NCI-H524 treated with DMSO at 0.1 percent for 48 hours (cell line): Measurements from ENCODE around the gene TRPM6.
"Not testable (repeated sequence)": the region's sequence is repeated elsewhere in the genome, so short reads cannot be mapped to it uniquely, and the experiment has no call there.

ENCODE experiments used
- DNase-seq: peaks from one replicate; lab custom pipeline; 2025; lab: John Stamatoyannopoulos, UW

Gene TRPM6, protein sequence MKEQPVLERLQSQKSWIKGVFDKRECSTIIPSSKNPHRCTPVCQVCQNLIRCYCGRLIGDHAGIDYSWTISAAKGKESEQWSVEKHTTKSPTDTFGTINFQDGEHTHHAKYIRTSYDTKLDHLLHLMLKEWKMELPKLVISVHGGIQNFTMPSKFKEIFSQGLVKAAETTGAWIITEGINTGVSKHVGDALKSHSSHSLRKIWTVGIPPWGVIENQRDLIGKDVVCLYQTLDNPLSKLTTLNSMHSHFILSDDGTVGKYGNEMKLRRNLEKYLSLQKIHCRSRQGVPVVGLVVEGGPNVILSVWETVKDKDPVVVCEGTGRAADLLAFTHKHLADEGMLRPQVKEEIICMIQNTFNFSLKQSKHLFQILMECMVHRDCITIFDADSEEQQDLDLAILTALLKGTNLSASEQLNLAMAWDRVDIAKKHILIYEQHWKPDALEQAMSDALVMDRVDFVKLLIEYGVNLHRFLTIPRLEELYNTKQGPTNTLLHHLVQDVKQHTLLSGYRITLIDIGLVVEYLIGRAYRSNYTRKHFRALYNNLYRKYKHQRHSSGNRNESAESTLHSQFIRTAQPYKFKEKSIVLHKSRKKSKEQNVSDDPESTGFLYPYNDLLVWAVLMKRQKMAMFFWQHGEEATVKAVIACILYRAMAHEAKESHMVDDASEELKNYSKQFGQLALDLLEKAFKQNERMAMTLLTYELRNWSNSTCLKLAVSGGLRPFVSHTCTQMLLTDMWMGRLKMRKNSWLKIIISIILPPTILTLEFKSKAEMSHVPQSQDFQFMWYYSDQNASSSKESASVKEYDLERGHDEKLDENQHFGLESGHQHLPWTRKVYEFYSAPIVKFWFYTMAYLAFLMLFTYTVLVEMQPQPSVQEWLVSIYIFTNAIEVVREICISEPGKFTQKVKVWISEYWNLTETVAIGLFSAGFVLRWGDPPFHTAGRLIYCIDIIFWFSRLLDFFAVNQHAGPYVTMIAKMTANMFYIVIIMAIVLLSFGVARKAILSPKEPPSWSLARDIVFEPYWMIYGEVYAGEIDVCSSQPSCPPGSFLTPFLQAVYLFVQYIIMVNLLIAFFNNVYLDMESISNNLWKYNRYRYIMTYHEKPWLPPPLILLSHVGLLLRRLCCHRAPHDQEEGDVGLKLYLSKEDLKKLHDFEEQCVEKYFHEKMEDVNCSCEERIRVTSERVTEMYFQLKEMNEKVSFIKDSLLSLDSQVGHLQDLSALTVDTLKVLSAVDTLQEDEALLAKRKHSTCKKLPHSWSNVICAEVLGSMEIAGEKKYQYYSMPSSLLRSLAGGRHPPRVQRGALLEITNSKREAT (N-terminal part only)

DNA sequence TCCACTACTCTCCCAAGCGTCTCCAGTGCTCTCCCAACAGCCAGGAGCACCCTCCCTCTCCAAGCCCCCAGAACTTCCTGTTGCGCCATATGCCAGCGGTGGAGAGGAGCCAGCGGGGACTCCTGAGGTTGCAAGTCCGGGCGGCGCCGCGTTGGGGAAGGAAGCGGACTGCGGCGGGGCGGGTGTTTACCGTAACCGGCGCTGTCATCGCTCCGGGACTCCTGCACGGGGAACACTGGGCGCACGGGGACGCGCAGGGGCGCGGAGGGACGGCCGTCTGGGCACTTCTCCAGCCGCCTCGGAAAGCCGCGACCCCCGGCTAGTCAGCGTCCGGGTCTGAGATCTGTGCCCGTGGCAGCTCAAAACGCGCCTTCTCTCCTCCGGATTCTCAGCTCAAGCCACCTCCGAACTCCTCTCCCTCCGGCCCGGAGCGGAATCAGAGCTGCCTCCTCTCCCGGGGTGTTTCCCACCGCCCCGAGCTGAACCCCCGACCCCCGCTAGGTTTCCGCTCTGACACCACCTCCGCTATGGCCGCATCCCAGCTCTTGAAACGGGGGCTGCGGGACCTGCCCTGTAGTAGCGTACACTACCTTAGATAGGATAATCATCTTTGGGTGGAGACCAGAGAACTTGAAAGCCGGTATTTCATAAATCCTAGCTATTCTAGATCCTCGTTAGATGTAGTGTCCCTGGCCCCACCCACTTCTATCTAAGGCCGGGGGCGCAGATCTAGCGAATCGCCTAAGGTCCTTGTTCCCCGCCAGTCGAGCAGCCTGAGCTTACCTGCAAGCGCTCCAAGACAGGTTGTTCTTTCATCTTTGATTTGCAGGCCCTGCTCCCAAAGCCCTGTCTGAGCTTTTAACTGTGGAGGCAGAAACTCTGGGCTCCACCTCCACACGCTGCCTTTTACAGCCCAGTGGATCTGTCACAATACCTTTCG, at the start of gene TRPM6:
TSS of gene TRPM6 (minus strand) at position 881 of the 940 bp plus-strand sequence. CDS start at position 816, 65 bp downstream.
- DNase-seq: peak; percentile 20

DNA sequence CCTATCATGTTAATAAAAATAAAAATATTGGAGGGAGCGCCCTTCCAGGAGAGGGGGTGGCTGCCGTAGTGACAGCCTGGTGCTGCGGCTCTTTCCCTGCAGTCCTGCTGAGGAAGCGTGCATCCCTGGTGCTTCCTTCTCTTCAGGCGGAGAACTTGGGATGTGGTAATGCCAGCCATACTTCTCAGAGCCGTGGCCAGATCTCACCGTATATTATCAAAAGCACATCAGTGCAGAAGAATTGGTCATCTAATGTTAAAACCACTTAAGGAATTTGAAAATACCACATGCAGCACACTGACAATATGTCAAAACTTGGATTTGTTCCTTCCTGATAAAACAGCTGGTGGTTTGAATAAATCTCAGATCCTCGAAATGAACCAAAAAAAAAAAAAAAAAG, 47.3 kb upstream of the TRPM6 start:
- no peak for DNase-seq

DNA sequence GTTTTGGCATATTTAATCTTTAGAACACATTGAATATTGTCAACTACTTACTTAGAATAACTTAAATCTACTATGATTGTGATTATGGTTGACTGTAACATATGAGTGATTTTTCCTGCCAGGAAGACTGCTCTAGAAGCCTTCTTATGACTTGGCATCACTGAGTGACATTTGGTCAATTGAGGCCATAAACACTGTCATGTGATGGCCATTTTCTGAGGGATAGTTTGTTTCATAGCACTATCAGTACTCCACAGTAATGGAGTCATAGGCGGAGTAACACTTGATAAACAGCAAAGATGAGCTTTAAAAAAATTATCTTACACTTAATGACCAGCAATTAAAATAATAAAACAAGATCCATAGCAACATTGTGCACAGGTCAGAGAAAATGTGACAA, 34.0 kb upstream of the TRPM6 start:
- no peak for DNase-seq

DNA sequence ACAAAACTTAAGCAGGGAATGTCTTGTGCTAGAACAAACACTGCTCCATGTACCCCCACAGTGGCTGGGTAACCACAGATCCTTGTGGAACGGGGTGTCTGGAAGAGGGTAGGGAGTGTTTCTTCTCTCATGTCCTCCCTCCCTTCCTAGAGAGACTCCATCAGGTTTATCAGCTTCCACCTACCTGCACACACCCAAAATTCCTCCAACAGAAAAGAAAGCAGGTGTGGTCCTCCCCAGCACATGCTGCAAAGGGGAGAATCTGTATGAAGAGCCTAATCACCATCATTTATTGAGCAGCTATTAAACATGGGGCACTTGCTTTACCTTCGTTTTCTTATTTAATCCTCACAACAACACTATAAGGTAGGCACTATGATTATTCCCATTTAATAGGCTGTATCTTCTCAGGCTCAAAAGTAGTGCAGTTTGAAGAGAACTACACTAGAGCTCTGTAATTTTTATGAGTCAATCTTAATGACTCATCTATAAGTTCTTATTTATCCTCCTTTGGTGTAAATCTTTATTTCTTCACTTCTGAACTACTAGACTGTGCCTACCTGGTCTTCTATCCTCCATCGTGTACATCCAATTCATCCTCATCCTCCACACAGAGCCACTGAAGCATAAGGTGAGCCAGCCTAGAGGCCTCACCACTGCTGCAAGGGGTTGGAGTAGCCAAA, 33.4 kb upstream of the TRPM6 start:
- DNase-seq: no peak

DNA sequence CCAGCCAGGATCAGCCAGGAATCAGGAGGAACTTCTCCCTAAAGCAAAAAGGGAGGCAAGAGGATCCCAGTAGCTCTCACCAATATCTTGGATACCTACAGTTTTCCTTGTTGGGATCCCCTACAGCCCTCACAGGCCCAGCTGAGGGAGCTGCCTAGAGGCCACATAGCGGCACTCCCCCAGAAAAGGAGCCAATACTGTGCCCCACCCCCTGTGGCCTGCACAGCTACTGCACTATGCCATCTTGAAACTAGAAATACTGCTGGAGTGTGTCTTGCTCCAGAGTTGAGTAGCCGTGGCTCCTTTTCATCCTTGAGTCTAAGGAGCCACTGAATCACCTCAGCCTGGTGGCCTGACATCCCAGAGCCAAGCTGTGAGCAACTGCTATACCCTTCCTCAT, 22.3 kb upstream of the TRPM6 start:
- DNase-seq: no peak

DNA sequence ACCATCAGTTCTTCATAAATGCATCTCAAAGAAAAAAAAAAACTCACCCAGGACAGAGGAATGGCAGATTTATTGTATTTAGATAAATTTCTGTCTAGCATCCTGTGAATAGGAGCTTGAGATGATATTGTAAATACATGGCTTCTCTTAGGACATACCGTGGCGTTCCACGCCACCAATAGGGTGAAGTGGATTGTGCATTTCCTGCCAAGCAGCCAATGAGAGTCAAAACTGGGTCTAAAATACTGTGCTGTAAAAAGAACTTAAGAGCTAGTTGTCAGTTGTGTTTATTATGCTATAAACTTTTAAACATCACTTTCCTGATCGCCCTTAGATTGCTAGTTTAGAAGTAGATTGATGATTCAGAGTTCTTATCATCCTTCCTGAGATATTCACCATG, 20.9 kb upstream of the TRPM6 start:
- no peak for DNase-seq

DNA sequence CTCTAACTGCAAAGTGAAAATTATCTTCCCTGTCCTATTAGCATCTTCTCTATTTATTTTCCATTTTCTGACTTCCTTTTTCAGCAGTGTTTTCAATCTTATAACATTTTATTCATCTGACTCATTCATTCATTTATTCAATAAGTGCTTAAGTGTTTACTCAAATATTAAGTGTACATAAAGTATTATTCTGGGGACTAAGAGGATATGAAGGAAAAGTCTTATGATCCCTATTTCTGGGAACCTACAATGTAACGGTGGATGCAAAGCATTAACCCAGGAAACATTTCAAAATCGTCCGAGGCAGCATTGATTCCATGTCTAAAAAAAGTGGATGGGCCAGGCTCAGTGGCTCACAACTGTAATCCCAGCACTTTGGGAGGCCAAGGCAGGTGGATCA, 19.4 kb upstream of the TRPM6 start:
- no peak for DNase-seq

DNA sequence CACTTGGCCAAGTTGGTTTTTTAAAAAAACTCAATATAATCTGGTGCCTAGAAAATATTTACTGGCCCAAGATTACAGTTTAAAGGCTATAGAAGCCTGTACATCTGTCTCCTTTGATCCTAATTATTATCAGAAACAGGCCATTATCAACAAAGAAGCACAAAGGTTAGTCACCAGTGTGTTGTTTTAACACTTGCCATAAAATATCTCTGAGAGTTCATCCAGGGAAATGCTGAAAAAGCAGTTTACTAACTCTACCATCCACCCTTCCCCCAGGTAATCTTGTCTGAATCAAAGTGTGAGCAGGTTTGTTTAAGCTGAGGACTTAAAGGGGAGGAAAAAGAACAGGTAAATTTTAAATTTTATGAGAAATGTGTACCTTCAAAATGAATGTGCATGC, 13.3 kb upstream of the TRPM6 start:
- DNase-seq: no peak

DNA sequence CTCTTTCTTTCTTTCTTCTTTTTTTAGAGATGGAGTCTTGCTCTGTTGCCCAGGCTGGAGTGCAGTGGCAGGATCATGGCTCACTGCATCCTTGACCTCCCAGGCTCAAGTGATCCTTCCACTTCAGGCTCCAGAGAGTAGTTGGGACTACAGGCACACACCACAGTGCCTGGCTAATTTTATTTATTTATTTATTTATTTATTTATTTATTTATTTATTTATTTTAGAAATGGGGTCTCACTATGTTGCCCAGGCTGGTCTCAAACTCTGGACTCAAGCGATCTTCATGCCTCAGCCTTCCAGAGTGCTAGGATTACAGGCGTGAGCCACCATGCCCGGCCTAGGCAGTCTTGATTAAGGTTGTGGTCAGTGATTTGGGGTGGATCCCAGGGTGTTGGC, 728 bp upstream of the TRPM6 start:
- DNase-seq: not testable (repeated sequence)

DNA sequence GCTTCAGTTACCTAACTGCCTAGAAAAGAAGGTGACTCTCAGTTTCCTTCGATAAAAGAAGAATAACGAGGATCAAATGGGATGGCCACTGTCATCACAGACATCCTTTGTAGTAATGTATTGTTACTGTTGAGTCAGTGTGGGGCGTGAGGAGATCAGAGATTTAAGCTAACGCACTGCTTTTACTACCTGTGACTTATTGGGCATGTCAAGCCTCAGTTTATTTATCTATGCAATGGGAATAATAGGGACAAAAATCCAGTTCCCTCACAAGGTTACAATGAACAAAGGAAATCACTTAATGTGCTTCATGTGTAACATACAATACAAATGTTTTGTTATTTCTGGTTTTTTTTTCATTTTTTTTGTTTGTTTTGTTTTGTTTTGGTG, 255 bp upstream of the TRPM6 start:
- DNase-seq: no peak

DNA sequence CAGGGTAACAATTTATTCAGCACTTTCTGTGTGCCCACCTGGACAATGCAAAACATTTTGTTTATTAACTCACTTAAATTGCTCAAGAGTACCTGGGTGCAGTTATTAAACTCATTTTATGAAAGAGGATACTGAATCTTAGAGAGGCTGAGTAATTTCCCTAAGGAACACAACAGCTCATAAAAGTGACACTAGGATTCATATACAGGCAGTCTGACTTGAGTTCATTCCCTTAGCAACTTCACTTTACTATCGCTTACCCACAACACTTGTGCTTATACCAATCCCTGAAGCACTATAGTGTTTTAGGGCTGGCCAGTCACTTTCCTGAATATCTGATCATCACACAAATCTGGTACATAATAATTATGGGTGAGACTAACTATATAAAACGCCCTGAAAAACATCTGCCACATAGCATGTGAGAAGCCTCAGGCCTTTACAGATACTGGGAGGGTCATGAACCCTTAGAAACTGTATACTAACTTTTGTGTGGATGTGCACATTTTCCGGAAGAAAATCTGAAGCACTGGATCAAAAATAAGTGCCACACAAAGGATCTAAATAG, 11.3 kb downstream of the TRPM6 start:
- DNase-seq: no peak

DNA sequence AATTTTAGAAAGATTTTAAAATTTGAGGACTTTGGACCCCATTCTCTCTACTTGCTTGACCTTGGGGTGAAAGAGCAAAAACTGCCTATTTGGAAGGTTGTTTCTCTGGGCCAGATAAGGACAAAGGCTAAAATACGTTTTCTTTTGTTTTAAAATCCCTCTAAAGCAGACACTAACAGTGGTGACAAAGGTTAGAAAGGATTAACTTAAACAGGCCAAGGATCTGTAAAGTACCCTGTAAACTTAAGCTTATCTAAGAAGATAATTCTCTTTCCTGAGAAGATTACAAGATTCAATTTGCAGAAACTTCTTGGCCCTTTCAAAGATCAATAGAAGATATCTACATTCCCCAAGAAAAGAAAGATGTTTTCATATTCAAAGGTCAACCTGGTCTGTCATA, 12.1 kb downstream of the TRPM6 start:
- no peak for DNase-seq

DNA sequence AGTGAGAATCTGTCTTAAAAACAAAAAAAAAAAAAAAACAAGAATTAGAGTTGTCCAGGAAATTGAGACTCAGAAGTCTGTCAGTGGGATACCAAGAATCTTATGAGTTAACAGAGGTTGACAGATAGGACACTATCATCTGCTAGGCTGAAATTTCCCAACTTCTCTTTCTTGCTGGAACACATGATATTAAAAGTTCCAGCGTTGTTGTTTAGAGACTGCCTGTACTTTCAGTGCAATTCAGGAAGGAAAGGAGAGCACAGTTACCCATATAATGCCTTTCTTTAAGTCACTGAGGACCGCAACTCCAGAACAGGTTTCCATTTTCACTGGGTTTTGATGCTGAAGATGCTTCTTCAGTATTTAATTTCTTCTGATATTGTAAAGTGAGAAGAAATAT, 13.5 kb downstream of the TRPM6 start:
- no peak for DNase-seq

DNA sequence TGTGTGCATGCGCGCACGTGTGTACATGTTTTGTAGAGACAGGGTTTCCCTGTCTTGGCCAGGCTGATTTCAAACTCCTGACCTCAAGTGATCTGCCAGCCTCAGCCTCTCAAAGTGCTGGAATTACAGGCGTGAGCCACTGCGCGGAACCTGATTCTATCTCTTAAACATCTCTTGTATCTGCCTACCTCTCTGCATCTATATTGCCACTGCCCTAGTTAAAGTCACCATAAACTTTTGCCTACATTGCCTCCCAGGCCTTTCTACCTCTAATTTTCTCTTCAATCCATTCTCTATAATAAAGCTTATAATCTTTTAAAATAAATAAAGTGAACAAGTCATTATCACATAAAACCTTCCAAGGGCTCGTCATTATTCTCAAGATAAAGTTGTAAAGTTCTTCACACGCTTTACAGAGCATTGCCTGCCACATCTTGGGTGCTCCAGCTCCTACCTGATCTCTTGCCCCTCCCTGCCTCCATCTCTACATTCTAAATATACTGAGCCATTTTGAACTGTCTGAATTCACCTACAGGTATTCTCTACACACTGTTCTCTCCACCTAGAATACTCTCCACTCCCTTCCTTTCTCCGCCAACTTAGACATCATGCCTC, 15.0 kb downstream of the TRPM6 start:
- no peak for DNase-seq

DNA sequence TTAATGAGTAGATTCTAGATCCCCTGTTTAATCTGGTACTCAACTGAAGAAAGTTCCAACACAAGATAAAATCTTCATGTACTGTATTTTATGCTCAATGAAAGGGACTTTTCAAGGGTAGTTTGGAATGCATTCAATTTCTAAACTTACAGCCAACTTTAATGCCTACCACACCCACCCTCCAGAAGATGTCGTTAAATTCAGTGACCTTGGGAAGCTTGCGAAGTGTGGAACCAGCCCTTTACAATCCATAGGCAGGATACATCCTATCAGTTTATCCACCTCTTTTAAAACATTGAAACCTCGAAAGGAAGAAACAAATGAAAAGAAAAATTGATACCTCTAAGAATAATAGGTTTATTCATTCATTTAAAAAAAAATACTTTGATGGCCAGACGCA, 20.2 kb downstream of the TRPM6 start:
- no peak for DNase-seq

DNA sequence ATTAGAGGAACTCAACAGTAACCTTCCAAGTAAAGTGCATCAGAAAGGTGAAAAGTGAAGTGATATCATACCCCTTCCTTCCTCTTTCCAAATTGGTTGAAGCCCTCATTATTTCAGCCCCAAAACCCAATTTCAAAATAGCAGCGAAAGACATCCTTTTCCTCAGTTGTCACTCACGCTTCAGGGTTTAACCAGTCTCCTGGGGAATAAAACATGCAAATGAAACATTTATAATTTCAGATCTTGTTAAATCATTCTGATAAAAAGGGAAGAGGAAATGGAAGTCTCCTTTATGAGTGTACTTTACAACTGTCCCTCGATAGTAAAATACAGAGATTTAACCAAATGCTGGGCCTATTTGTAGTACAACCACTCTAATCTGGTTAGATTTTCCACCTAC, 22.5 kb downstream of the TRPM6 start:
- no peak for DNase-seq

DNA sequence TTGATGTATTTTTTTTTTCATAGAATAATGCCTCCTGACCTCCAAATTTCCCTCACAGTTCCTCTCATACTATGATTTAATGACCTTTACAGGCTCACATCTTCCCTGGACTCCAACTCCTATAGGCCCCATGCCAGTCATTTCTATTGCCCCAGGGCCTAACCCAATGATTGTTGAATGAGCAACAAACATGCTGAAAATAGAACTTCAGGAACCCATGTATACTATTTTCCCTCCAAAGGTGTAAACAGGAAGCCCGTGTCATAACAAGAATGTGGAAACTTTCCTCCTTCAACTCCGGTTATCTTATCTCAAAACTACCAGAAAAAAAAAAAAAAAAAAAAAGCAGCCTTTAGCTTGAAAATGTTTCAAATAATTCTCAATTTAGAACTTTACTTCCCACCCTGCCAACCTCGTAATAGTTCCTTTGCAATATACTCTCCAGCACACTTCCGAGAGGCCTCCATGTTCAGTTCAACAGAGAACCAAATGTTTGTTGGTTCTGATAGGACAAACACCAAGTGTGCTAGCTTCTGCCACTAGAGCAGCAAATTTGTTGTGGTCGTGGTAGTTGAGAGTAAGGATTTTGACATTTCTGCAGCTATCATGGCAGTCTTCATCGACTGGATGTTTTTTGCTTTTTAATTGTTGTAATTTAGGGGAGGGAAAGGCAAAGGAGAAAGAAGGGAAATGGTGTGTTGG, 25.8 kb downstream of the TRPM6 start:
- no peak for DNase-seq

DNA sequence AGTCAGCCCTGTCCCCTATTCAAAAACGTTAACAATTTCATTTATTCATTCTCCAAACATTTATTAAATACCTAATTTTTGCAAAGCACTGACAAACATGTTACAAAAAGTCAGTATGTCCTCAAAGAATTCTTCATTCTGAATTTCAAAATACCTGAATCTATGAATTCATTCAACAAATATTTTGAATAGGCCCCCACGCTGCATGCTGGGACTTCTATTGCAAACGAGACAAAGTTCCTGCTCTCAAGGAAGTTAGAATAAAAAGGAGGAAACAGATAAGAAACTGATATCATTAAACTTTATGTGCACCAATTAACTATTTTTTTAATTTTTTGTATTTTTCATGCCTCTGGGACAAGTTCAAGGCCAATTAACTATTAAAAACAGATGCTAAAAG, 26.6 kb downstream of the TRPM6 start:
- DNase-seq: no peak

DNA sequence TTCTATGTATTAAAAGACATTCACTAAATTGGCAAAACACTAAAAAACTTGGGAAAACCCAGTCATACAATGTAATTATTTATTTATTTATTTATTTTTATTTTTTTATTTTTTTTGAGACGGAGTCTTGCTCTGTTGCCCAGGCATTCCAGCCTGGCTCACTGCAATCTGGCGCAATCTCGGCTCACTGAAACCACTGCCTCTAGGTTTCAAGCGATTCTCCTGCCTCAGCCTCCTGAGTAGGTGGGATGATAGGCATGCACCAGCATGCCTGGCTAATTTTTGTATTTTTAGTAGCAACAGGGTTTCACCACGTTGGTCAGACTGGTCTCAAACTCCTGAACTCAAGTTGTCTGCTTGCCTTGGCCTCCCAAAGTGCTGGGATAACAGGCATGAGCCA, 27.5 kb downstream of the TRPM6 start:
- not testable (repeated sequence) for DNase-seq
